ENCODE measurements around the gene SHMT1. TPM values are rescaled to one million over a fixed set of nuclear protein-coding genes. Genes with fewer than 3 reads are reported as not detected.
"Not testable (repeated sequence)": the region's sequence is repeated elsewhere in the genome, so short reads cannot be mapped to it uniquely, and the experiment has no call there.

SHMT1 gene
- total RNA-seq, 1 donor from 2014 or later: 33.1 TPM

DNA sequence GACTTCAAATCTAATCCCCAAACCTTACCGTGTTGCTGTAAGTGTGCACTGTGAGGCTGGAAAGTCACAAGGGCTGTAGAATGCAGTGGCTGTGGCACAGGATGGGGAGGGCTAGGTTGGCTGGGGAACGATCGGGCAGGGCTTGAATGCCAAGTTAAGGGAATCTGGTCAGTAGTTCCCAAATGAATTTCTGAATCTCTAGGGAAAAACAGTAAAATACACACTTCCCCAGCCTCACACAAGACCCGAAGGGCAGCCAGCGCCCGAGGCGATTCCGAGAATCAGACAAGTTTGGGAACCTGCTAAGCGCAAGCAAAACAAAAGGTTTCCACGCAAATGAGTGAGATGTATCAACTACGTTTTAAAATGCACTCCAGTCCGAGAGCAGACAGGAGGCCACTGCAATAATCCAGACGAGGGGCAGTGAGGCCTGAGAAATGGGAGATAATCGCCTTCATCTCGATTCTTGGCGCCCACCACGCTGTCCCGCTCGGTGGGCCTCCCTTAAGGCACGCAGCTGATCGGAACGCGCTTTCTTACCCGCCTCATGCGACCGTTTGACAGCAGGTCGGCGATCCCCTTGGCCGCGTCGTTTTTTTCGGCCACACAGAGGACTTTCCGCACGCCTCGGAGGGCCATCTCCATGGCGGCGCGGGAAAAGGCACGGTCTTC, 49.2 kb downstream of the SHMT1 start:
- ATAC-seq: peak in 1 of 2 donors; percentile 1
- Histone ChIP-seq H3K4me3 (peak overlapping the region; percentile 96), H3K27ac (peak overlapping the region; percentile 96), H3K9me3 (no peaks in the 10 kb centered on the region), H3K27me3 (ENCODE audit: low read depth) (no peaks in the 10 kb centered on the region), H3K36me3 (peaks cover 48% of the 10 kb centered on the region), H3K4me1 (peaks cover 54% of the 10 kb centered on the region)
- TF ChIP-seq CTCF (IDR thresholded peaks at IDR 0.05): no peak
- intact Hi-C loops (cut with DNase I): no loop called here
- no peak for DNase-seq

DNA sequence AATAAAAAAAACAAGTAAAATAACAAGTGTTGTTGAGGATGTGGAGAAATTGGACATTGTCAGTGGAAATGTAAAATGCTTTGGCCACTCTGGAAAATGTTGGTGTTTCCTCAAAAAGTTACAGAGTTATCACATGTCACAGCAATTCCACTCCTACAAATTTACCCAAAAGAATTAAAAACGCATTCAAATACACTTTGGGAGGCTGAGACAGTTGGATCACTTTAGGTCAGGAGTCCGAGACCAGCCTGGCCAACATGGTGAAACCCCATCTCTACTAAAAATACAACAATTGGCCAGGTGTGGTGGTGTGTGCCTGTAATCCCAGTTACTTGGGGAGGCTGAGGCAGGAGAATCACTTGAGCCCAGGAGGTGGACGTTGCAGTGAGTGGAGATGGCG, 54.1 kb downstream of the SHMT1 start:
- H3K27ac ChIP-seq: no peak overlapping the region
- DNase-seq: no peak
- H3K4me3 ChIP-seq: no peak overlapping the region
- H3K9me3 ChIP-seq: no peaks in the 10 kb centered on the region
- no peaks in the 10 kb centered on the region for H3K27me3 ChIP-seq (ENCODE audit: low read depth)
- H3K36me3 ChIP-seq: peaks cover 70% of the 10 kb centered on the region
- intact Hi-C loops (cut with DNase I): no loop called here
- peaks cover 16% of the 10 kb centered on the region for H3K4me1 ChIP-seq
- ATAC-seq: no peak
- no peak for TF ChIP-seq CTCF (IDR thresholded peaks at IDR 0.05)

- DNase-seq; intact Hi-C loops (cut with DNase I): not testable (repeated sequence)
Observed at GRCh38 chr17:18303206-18303605, 60.1 kb downstream of the SHMT1 start.

DNA sequence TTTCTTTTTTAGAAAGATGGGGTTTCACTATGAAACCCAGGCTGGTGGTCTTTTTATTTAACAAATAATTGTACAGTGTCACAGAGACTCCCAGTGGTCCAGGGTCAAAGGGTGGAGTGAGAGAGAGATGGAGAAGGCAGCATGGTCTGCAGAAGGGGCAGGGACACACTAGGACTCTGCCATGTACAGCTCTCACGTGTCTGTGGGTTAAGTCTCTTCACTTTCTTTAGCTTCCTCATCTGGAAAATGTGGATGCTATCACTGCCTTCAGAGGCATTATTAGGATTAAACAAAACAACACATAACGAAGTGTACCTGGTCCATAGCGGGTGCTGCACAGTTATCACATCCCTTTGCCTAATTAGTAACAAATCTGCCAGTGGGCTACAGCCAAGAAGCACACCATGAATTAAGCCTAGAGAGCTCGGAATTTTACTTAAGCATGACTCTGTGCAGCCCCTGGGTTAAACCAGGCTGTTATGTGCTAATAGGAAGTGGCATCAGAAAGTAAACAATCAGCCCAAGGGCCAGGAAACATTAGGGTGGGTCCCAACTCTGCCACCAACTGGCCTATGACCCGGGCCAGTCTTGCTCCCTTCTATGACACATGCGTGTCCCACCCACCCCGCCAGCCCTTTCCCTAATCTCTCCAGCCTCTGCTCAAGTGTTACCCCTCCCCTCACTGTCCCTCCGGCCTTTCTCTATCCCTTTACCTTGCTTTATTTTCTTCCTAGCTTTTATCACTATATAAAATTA, 62.4 kb downstream of the SHMT1 start:
- intact Hi-C loops (cut with DNase I): no loop called here
- Histone ChIP-seq H3K36me3 (peaks cover 73% of the 10 kb centered on the region), H3K9me3 (no peaks in the 10 kb centered on the region), H3K27ac (peak overlapping the region; percentile 31), H3K4me3 (no peak overlapping the region), H3K27me3 (ENCODE audit: low read depth) (no peaks in the 10 kb centered on the region), H3K4me1 (no peaks in the 10 kb centered on the region)
- no peak for TF ChIP-seq CTCF (IDR thresholded peaks at IDR 0.05)
- ATAC-seq: peak; percentile 12 to 69
- no peak for DNase-seq

More at GRCh38 chr17:18303206-18303605, 60.1 kb downstream of the SHMT1 start:
- not testable (repeated sequence) for H3K4me1 ChIP-seq; H3K4me3 ChIP-seq; ATAC-seq; H3K27me3 ChIP-seq (ENCODE audit: low read depth); H3K9me3 ChIP-seq; H3K27ac ChIP-seq
- H3K36me3 ChIP-seq: peaks cover 96% of the 10 kb centered on the region

GRCh38 chr17:18298061-18298460, 65.3 kb downstream of the SHMT1 start:
- ATAC-seq; intact Hi-C loops (cut with DNase I); H3K4me1 ChIP-seq; H3K4me3 ChIP-seq; H3K9me3 ChIP-seq; H3K27ac ChIP-seq; H3K27me3 ChIP-seq (ENCODE audit: low read depth); DNase-seq: not testable (repeated sequence)
- peaks cover 62% of the 10 kb centered on the region for H3K36me3 ChIP-seq

- TF ChIP-seq CTCF (IDR thresholded peaks at IDR 0.05): no peak
- Histone ChIP-seq H3K27me3 (ENCODE audit: low read depth) (no peaks in the 10 kb centered on the region), H3K4me1 (no peaks in the 10 kb centered on the region), H3K4me3 (no peak overlapping the region), H3K27ac (no peak overlapping the region), H3K9me3 (no peaks in the 10 kb centered on the region), H3K36me3 (peaks cover 79% of the 10 kb centered on the region)
- ATAC-seq (no peak), DNase-seq (no peak)
- intact Hi-C loops (cut with DNase I): no loop called here
Observed at GRCh38 chr17:18291718-18292540, 71.4 kb downstream of the SHMT1 start.
